GM19328 (cell line): Measurements from ENCODE around the gene ANO5.

Source experiments
- ATAC-seq: cut with Tn5 transposase; IDR thresholded peaks from one replicate; pipeline ENCODE4 v1.9.1; 2021; ENCODE audit warnings: mild to moderate bottlenecking, moderate library complexity; ENCODE audit not compliant: unreplicated experiment

ANO5 gene

GRCh38 chr11:22317656-22318055, 124.8 kb downstream of the ANO5 start:
- ATAC-seq = no peak

DNA sequence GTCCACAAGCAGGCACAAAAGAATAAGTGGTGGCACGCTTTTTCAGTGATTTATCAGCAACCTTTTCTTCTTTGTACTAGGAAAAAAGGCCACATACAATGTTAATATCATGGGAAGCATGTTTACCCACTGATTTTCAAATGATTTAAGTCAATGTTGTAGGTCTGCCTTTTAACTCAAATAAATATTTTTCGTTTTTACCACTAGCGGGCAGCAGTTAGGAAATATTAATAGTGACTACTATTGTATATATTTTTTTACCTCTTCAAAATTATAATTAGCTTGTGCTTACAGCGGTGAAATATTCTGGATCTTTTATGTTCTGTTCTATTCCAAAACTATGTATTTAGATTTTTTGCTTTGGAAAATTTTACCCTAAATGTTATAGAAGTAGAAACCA, 138.9 kb downstream of the ANO5 start:
- no peak for ATAC-seq
